EL (cell line): ENCODE results near the gene NUBPL.
"Not testable (repeated sequence)": the region's sequence is repeated elsewhere in the genome, so short reads cannot be mapped to it uniquely, and the experiment has no call there.

Experiments
- DNase-seq: peaks from one replicate; pipeline ENCODE4 v3.0.0-alpha.2; 2016

Gene NUBPL

GRCh38 chr14:31751047-31751446, 189.8 kb downstream of the NUBPL start:
- DNase-seq = not testable (repeated sequence)

- no peak for DNase-seq
Observed at GRCh38 chr14:31752867-31753661, 191.9 kb downstream of the NUBPL start.

- no peak for DNase-seq
Observed at GRCh38 chr14:31758941-31759340, 197.7 kb downstream of the NUBPL start.

- no peak for DNase-seq
Observed at GRCh38 chr14:31760277-31760676, 199.1 kb downstream of the NUBPL start.

GRCh38 chr14:31761325-31761724, 200.1 kb downstream of the NUBPL start:
- no peak for DNase-seq

- DNase-seq = no peak
Observed at GRCh38 chr14:31763041-31763440, 201.8 kb downstream of the NUBPL start.

- DNase-seq = no peak
Observed at GRCh38 chr14:31766315-31766892, 205.2 kb downstream of the NUBPL start.

- DNase-seq = no peak
Observed at GRCh38 chr14:31768355-31768754, 207.2 kb downstream of the NUBPL start.

- DNase-seq = no peak
Observed at GRCh38 chr14:31770271-31770670, 209.1 kb downstream of the NUBPL start.

GRCh38 chr14:31774567-31774966, 213.4 kb downstream of the NUBPL start:
- DNase-seq = no peak

GRCh38 chr14:31777312-31777711, 216.1 kb downstream of the NUBPL start:
- no peak for DNase-seq

- peak; percentile 8 for DNase-seq
Observed at GRCh38 chr14:31781578-31781977, 220.4 kb downstream of the NUBPL start.

- no peak for DNase-seq
Observed at GRCh38 chr14:31785574-31785973, 224.4 kb downstream of the NUBPL start.

GRCh38 chr14:31787377-31787776, 226.2 kb downstream of the NUBPL start:
- DNase-seq = peak; percentile 5

GRCh38 chr14:31788340-31788739, 227.1 kb downstream of the NUBPL start:
- no peak for DNase-seq

GRCh38 chr14:31792726-31793125, 231.5 kb downstream of the NUBPL start:
- DNase-seq = no peak

- DNase-seq = not testable (repeated sequence)
Observed at GRCh38 chr14:31797946-31798345, 236.7 kb downstream of the NUBPL start.

- no peak for DNase-seq
Observed at GRCh38 chr14:31802838-31803237, 241.6 kb downstream of the NUBPL start.

GRCh38 chr14:31806249-31806648, 245.0 kb downstream of the NUBPL start:
- no peak for DNase-seq

- not testable (repeated sequence) for DNase-seq
Observed at GRCh38 chr14:31811693-31812628, 250.8 kb downstream of the NUBPL start.

GRCh38 chr14:31813724-31814490, 252.7 kb downstream of the NUBPL start:
- not testable (repeated sequence) for DNase-seq

- DNase-seq = no peak
Observed at GRCh38 chr14:31819281-31819680, 258.1 kb downstream of the NUBPL start.

- DNase-seq = no peak
Observed at GRCh38 chr14:31825459-31825858, 264.3 kb downstream of the NUBPL start.
